Heart left ventricle (tissue), 16 donors: Measurements from ENCODE around the gene KCTD13. TPM values are rescaled to one million over a fixed set of nuclear protein-coding genes. Genes with fewer than 3 reads are reported as not detected.

Experiments
- ATAC-seq, 4 donors: fragments of 200-7000 bp; cut with Tn5 transposase; one replicate each; pipeline ENCODE4 v1.9.1; 2020 to 2022; ENCODE audit warnings: moderate library complexity in 4 of 4, mild to moderate bottlenecking in 3 of 4, moderate number of reproducible peaks in 1 of 4
- DNase-seq, 5 donors: peaks; one replicate each; pipeline ENCODE4 v3.0.0-alpha.2; 2020
- H3K27ac ChIP-seq, 12 donors: fragments of 200-600 bp; sonication (generic) in 4 of 12; one replicate each; pipeline versions ENCODE4 v1.5.0 to v1.8.0; 2016 to 2022; ENCODE audit warnings: mild to moderate bottlenecking in 2 of 12
- H3K27me3 ChIP-seq, 9 donors: fragments of 200-600 bp; sonication (generic) in 2 of 9; one replicate each; pipeline versions ENCODE4 v1.5.1 to v1.8.0; 2016 to 2022; ENCODE audit warnings: mild to moderate bottlenecking in 3 of 9
- H3K36me3 ChIP-seq, 9 donors: fragments of 200-600 bp; sonication (generic) in 2 of 9; one replicate each; pipeline versions ENCODE4 v1.5.0 to v1.8.0; 2018 to 2022; ENCODE audit warnings: mild to moderate bottlenecking in 2 of 9
- H3K4me1 ChIP-seq, 12 donors: fragments of 200-600 bp; sonication (generic) in 4 of 12; one replicate each; pipeline versions ENCODE4 v1.5.0 to v1.8.0; 2016 to 2022; ENCODE audit warnings: mild to moderate bottlenecking in 3 of 12
- H3K4me3 ChIP-seq, 12 donors: fragments of 200-600 bp; sonication (generic) in 4 of 12; one replicate each; pipeline versions ENCODE4 v1.5.0 to v1.8.0; 2017 to 2022; ENCODE audit warnings: mild to moderate bottlenecking in 9 of 12, moderate library complexity in 4 of 12
- H3K9me3 ChIP-seq, 12 donors: fragments of 200-600 bp; sonication (generic) in 4 of 12; one replicate each; pipeline versions ENCODE4 v1.5.0 to v1.8.0; 2016 to 2022; ENCODE audit warnings: mild to moderate bottlenecking in 1 of 12
- POLR2A ChIP-seq, 2 donors: fragments of 450-650 bp; IDR thresholded peaks; one replicate each; pipeline ENCODE4 v1.6.1; 2017; ENCODE audit warnings: antibody characterized with exemption in 2 of 2, mild to moderate bottlenecking in 2 of 2, moderate library complexity in 2 of 2
- WGBS, 4 donors: extraction: QIAGEN DNeasy Blood & Tissue Kit in 2 of 4; methylation state at CpG; one replicate each; pipeline versions ENCODE4 v1.1.5 to v1.1.7; 2013 to 2018; 5-methylcytosine and 5-hydroxymethylcytosine counted together
- intact Hi-C, 10 donors: fragments of 100-400 bp; cut with DNase I; formaldehyde crosslinking; loops; one replicate each; pipeline versions ENCODE4 v1.11.1 to v1.14.2; 2022
- polyA plus RNA-seq, 2 donors: library from polyadenylated mRNA; stranded (reverse); fragments of 200-250 nt; gene quantifications; one replicate each; pipeline ENCODE4 v1.2.3, GENCODE V29; 2013
- total RNA-seq, 9 donors: library from RNA; depleted of rRNA in 2 of 9; stranded (reverse); fragments of >200 nt in 2 of 9; fragmentation: NEBNext Ultra II Directional in 3 of 9; extraction: Animal tissue kit (Norgen Biotek cat#: 25700) in 3 of 9; gene quantifications; one replicate each; pipeline versions ENCODE4 v1.1.0 to v1.2.4, GENCODE V29; 2016 to 2023
- TF ChIP-seq, protein P1 (sequence below), 12 donors: fragments of 200-600 bp; sonication (generic) in 4 of 12; IDR thresholded peaks; one replicate each; pipeline versions ENCODE4 v1.5.0 to v1.8.0; 2018 to 2022; ENCODE audit warnings: antibody characterized with exemption in 12 of 12, mild to moderate bottlenecking in 5 of 12
- donor health status: ischemic (EF 13 %, LVEDD 7.1; RV severe dilation, severe dysfunction).
- donor health status: healthy with polysubstance abuse.
- donor health status: DM: no; HTN: yes; CAD: no.
- donor health status: DM: no; HTN: no; CAD: no.
- donor health status: ischemic (EF 25% LVEDD 6.9; RV normal size, moderate dysfunction).
- donor health status: ischemic (EF 25% LVEDD 5.7; RV mildly dilated, moderate dysfunction).
- donor health status: healthy.
- donor health status: DM: yes; HTN: yes; CAD: no.
- donor health status: ischemic (EF 35%, LVEDD 5.7; RV mildly dilated, moderate dysfunction).
- donor health status: nonischemic (EF 11% LVEDD 7.7; RV severe dilation, severe dysfunction).
- donor health status: DM: yes; HTN: yes; CAD: no.
- donor health status: PGD.
- donor health status: ischemic (EF 29% LVEDD 5.4; RV normal size, mild dysfunction).
- donor health status: nonischemic (EF 23%, LVEDD 6.1; RV moderate dilation, normal function).

The KCTD13 gene
- total and polyA plus RNA-seq, 11 donors = 3.6 to 9.1 (median 6.6) TPM

DNA sequence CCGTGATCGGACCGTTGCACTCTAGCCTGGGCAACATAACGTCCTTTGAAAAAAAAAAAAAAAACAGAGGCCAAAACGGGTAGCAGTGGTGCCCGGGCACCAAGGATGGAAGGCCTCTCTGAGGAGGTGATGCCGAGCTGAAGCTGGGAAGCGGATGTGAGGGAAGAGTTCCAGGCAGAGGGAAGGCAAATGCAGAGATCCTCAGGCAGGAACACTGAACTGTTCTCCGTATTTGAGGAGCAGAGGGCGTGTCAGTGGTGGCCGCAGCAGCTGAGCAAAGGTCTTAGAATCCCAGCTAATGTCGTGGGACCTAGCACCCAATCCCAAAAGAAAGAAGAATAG, 656 bp upstream of the KCTD13 start:
- DNase-seq = peak in 1 of 5 donors; percentile 34
- no peaks in the 10 kb centered on the region for H3K27me3 ChIP-seq

DNA sequence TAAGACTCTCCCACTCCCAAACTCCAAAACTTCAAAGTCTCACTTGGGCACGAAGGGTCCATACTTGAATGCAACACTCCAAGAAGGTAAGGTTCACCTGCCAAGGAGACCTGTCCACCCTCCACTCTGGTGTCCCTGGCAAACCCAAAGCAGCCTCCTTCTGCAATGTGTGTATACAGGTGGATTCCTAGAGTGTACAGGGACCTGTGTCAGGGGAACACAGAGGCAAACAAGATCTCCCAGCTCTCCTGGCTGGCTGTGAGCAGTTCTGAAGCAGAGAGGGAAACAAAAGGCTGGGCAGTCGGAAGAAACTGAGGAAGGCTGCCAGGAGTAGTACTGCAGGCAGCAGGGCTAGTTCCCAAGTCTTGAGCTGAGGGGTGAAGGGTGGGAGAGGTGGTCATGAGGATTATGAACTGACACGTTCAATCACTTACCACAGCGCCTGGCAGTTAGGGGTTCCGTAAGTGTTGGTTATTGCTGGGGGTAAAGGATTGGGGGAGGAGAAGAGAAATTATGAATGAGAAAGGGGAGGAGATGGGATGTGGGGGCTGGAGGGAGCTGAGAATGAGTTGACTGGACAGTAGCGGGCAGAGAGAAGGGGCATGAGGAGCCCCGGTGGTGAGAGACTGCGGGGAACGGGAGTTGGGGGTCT, 795 bp downstream of the KCTD13 start:
- intact Hi-C loops = loop anchor here in 6 of 10 donors (5.0 to 10.0 kb wide), 5 partner anchors 37 to 82 kb away; partner anchors contain the start of genes TMEM219 (in 3 of the 6), HIRIP3 (in 2 of the 6), INO80E (in 2 of the 6) and TAOK2 (in 1 of the 6)
- H3K27ac ChIP-seq = peak overlapping the region in 6 of 12 donors; percentile 86 to 96 (median 90)

More for the DNA sequence above, 656 bp upstream of the KCTD13 start:
- intact Hi-C loops = loop anchor here in 8 of 10 donors (1.0 to 10.0 kb wide), 10 partner anchors 26 to 81 kb away; partner anchors contain the start of genes INO80E (in 3 of the 8), TMEM219 (in 3 of the 8), HIRIP3 (in 2 of the 8) and TAOK2 (in 2 of the 8)
- Histone ChIP-seq H3K4me3 (peak overlapping the region; percentile 72 to 100 (median 92)), H3K9me3 (no peaks in the 10 kb centered on the region), H3K4me1 (peaks cover 4 to 27% (median 18%) of the 10 kb centered on the region in 12 donors), H3K27ac (peak overlapping the region; percentile 72 to 96 (median 88)), H3K36me3 (peaks cover 0 to 20% (median 14%) of the 10 kb centered on the region in 9 donors)
- 2 to 3% (median 2%) methylated on average over 12 of the region's 12 CpGs for WGBS, 4 donors
- ATAC-seq = peak; percentile 17 to 60 (median 50)
- no peak for TF ChIP-seq POLR2A (IDR thresholded peaks at IDR 0.05)
- TF ChIP-seq, protein P1, sequence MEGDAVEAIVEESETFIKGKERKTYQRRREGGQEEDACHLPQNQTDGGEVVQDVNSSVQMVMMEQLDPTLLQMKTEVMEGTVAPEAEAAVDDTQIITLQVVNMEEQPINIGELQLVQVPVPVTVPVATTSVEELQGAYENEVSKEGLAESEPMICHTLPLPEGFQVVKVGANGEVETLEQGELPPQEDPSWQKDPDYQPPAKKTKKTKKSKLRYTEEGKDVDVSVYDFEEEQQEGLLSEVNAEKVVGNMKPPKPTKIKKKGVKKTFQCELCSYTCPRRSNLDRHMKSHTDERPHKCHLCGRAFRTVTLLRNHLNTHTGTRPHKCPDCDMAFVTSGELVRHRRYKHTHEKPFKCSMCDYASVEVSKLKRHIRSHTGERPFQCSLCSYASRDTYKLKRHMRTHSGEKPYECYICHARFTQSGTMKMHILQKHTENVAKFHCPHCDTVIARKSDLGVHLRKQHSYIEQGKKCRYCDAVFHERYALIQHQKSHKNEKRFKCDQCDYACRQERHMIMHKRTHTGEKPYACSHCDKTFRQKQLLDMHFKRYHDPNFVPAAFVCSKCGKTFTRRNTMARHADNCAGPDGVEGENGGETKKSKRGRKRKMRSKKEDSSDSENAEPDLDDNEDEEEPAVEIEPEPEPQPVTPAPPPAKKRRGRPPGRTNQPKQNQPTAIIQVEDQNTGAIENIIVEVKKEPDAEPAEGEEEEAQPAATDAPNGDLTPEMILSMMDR (IDR thresholded peaks at IDR 0.05) = no peak

DNA sequence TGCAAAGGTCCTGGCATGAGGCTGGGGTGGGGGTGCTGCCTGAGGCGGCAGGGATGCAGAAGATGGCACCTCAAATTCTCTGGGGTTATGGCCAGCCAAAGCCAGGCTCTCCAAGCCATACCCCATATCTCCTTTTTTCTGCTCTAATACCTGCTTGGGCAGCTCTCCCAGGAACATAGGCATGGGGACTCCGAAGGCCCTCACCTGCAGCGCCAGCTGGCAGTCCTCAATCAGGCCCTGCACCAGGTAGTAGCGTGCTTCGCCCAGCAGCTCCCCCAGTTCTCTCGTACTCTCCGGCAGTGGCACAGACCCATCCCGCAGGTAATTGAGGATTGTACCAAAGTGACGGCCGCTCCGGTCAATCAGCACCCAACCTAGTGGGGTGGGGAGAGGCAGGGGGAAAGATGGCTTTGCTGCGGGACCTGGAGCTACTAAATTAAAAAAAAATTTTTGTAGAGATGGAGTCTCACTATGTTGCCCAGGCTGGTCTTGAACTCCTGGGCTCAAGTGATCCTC, 3.0 kb downstream of the KCTD13 start:
- no peaks in the 10 kb centered on the region for H3K27me3 ChIP-seq
- DNase-seq (no peak), ATAC-seq (no peak)
- no peaks in the 10 kb centered on the region for H3K9me3 ChIP-seq
- peaks cover 4 to 27% (median 18%) of the 10 kb centered on the region in 12 donors for H3K4me1 ChIP-seq
- 95 to 97% (median 96%) methylated on average over 12 of the region's 12 CpGs for WGBS, 4 donors
- H3K36me3 ChIP-seq = peaks cover 0 to 56% (median 50%) of the 10 kb centered on the region in 9 donors
- no peak overlapping the region for H3K27ac ChIP-seq
- H3K4me3 ChIP-seq = no peak overlapping the region
- intact Hi-C loops = loop anchor here in 2 of 10 donors (10.0 kb wide), 1 partner anchor 82 kb away; no protein-coding TSS in a partner anchor
- TF ChIP-seq, protein P1 (IDR thresholded peaks at IDR 0.05) = no peak
- no peak for TF ChIP-seq POLR2A (IDR thresholded peaks at IDR 0.05)

More for the DNA sequence above, 795 bp downstream of the KCTD13 start:
- Histone ChIP-seq H3K4me1 (peaks cover 4 to 27% (median 18%) of the 10 kb centered on the region in 12 donors), H3K36me3 (peaks cover 0 to 34% (median 29%) of the 10 kb centered on the region in 9 donors), H3K4me3 (peak overlapping the region; percentile 72 to 100 (median 92)), H3K27me3 (no peaks in the 10 kb centered on the region), H3K9me3 (no peaks in the 10 kb centered on the region)
- TF ChIP-seq, protein P1 (IDR thresholded peaks at IDR 0.05) = no peak
- no peak for TF ChIP-seq POLR2A (IDR thresholded peaks at IDR 0.05)
- no peak for DNase-seq
- WGBS, 4 donors = 9 to 10% (median 10%) methylated on average over 9 of the region's 9 CpGs
- ATAC-seq = no peak

DNA sequence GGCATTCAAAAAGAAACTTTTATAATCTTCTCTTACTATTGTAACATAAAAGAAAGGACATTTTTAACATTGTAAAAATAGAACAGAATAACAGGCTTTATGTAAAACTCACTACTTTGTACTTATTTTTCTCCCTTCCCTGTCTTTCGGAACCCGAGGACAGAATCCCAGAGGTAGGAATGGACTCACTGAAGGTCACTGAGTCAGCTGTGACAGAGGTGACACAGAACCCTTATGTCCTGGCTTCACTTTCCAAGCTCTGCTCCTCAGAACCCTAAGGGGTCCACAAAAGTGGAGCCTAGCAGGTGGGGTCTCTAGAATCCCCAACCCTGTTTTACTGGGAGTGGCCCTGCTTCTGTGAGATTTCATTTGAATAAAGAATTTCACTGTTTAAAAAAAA, 3.7 kb downstream of the KCTD13 start:
- TF ChIP-seq, protein P1 (IDR thresholded peaks at IDR 0.05) = no peak
- TF ChIP-seq POLR2A (IDR thresholded peaks at IDR 0.05) = no peak
- DNase-seq = no peak
- Histone ChIP-seq H3K4me1 (peaks cover 4 to 26% (median 17%) of the 10 kb centered on the region in 12 donors), H3K27me3 (no peaks in the 10 kb centered on the region), H3K27ac (no peak overlapping the region), H3K36me3 (peaks cover 0 to 63% (median 54%) of the 10 kb centered on the region in 9 donors), H3K4me3 (no peak overlapping the region), H3K9me3 (no peaks in the 10 kb centered on the region)
- 73 to 89% (median 81%) methylated on average over 2 of the region's 2 CpGs for WGBS, 4 donors
- intact Hi-C loops = loop anchor here in 2 of 10 donors (10.0 kb wide), 1 partner anchor 82 kb away; no protein-coding TSS in a partner anchor
- no peak for ATAC-seq
